Measurements from ENCODE around the gene MAT2A. TPM values are rescaled to one million over a fixed set of nuclear protein-coding genes. Genes with fewer than 3 reads are reported as not detected.

Gene MAT2A
- total RNA-seq, 1 donor from 2014 or later = 183 TPM

GRCh38 chr2:85579266-85579935, 40.4 kb downstream of the MAT2A start:
- no peaks in the 10 kb centered on the region for H3K36me3 Mint-ChIP-seq (ENCODE audit: unreplicated experiment)
- DNase-seq (ENCODE audit: extremely low spot score, unreplicated experiment) = no peak
- no peak overlapping the region for H3K4me3 Mint-ChIP-seq (ENCODE audit: unreplicated experiment)
- H3K4me1 Mint-ChIP-seq (ENCODE audit: unreplicated experiment) = peaks cover 48% of the 10 kb centered on the region
- no peaks in the 10 kb centered on the region for H3K9me3 Mint-ChIP-seq (ENCODE audit: unreplicated experiment)
- no peak for TF ChIP-seq CTCF (IDR thresholded peaks at IDR 0.05)
- H3K27me3 Mint-ChIP-seq (ENCODE audit: unreplicated experiment) = peaks cover 4% of the 10 kb centered on the region
- peak overlapping the region; percentile 65 for H3K27ac Mint-ChIP-seq (ENCODE audit: unreplicated experiment)

- Mint-ChIP-seq H3K4me3 (ENCODE audit: unreplicated experiment) (no peak overlapping the region), H3K36me3 (ENCODE audit: unreplicated experiment) (no peaks in the 10 kb centered on the region), H3K27me3 (ENCODE audit: unreplicated experiment) (peaks cover 4% of the 10 kb centered on the region), H3K27ac (ENCODE audit: unreplicated experiment) (no peak overlapping the region), H3K9me3 (ENCODE audit: unreplicated experiment) (no peaks in the 10 kb centered on the region), H3K4me1 (ENCODE audit: unreplicated experiment) (peaks cover 50% of the 10 kb centered on the region)
- no peak for TF ChIP-seq CTCF (IDR thresholded peaks at IDR 0.05)
- DNase-seq (ENCODE audit: extremely low spot score, unreplicated experiment) = no peak
Observed at GRCh38 chr2:85580206-85580605, 41.2 kb downstream of the MAT2A start.

- no peak overlapping the region for H3K4me3 Mint-ChIP-seq (ENCODE audit: unreplicated experiment)
- TF ChIP-seq CTCF (IDR thresholded peaks at IDR 0.05) = no peak
- no peaks in the 10 kb centered on the region for H3K36me3 Mint-ChIP-seq (ENCODE audit: unreplicated experiment)
- DNase-seq (ENCODE audit: extremely low spot score, unreplicated experiment) = no peak
- H3K27me3 Mint-ChIP-seq (ENCODE audit: unreplicated experiment) = peaks cover 4% of the 10 kb centered on the region
- no peaks in the 10 kb centered on the region for H3K9me3 Mint-ChIP-seq (ENCODE audit: unreplicated experiment)
- no peak overlapping the region for H3K27ac Mint-ChIP-seq (ENCODE audit: unreplicated experiment)
- peaks cover 40% of the 10 kb centered on the region for H3K4me1 Mint-ChIP-seq (ENCODE audit: unreplicated experiment)
Observed at GRCh38 chr2:85582492-85582891, 43.5 kb downstream of the MAT2A start.

GRCh38 chr2:85583667-85584353, 44.8 kb downstream of the MAT2A start:
- peaks cover 37% of the 10 kb centered on the region for H3K4me1 Mint-ChIP-seq (ENCODE audit: unreplicated experiment)
- H3K9me3 Mint-ChIP-seq (ENCODE audit: unreplicated experiment) = no peaks in the 10 kb centered on the region

More at GRCh38 chr2:85583667-85584353, 44.8 kb downstream of the MAT2A start:
- no peak for DNase-seq (ENCODE audit: extremely low spot score, unreplicated experiment)
- H3K27ac Mint-ChIP-seq (ENCODE audit: unreplicated experiment) = no peak overlapping the region
- H3K27me3 Mint-ChIP-seq (ENCODE audit: unreplicated experiment) = peaks cover 4% of the 10 kb centered on the region
- no peak overlapping the region for H3K4me3 Mint-ChIP-seq (ENCODE audit: unreplicated experiment)
- TF ChIP-seq CTCF (IDR thresholded peaks at IDR 0.05) = no peak
- no peaks in the 10 kb centered on the region for H3K36me3 Mint-ChIP-seq (ENCODE audit: unreplicated experiment)
